Anterior cingulate cortex (tissue), 58 donors: ENCODE data around the gene ANKRD42.
"Not testable (repeated sequence)": the region's sequence is repeated elsewhere in the genome, so short reads cannot be mapped to it uniquely, and the experiment has no call there.

Experiments used
- DNase-seq, 58 donors: peaks; one replicate each; lab custom pipeline; 2025; lab: John Stamatoyannopoulos, UW

ANKRD42 gene

DNA sequence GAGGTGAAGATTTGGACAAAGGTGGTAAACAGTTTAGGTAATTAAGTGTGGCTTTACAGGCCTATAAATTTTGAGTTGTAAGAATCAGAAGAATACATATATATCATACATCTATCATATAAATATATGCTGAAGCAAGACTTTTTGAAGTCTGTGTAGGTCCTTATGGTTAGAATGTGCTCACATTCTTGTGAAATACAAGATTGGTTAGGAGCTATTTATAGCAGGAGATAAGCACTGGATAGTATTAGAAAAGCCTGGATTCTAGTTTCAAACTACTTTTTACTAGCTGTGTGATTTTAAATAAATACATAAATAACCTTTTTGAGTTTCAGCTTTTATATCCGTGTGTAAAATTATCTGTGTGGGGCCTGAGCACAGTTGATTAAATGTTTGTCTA lies 42.3 kb downstream of the ANKRD42 start:
- no peak for DNase-seq

GRCh38 chr11:83238111-83238510 lies 44.6 kb downstream of the ANKRD42 start:
- no peak for DNase-seq

DNA sequence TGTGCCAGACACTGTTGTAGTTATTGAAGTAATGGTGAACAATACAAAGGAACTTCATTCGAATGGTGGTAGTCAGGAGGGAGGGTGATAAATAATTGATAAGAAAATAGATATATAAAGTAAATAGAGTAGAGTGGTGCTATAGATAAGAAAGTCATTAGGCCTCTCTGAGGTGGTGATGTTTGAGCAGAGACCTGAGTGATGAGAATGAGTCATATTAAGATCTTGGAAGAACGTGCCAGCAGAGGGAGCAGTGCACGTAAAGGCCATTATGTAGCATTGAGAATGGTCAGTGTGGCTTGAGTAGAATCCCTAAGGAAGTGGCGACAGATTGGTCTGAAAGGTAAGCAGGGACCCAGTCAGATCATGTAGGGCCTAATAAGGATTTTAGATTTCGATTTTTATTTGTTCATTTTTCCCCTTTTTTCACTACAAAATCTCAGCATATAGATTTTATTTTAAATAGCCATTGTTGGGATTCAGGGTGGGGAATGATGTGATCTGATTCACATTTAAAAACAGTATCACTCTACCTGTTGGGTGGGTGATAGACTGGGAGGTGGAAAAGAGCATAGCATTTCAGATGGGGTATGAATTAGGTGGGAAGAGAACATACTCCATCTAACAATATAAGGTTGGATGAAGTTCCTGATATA lies 47.9 kb downstream of the ANKRD42 start:
- peak in 4 of 58 donors; percentile 1 to 11 (median 4) for DNase-seq

- DNase-seq, result no peak
These were observed 55.9 kb downstream of the ANKRD42 start for GRCh38 chr11:83249445-83249844.

DNA sequence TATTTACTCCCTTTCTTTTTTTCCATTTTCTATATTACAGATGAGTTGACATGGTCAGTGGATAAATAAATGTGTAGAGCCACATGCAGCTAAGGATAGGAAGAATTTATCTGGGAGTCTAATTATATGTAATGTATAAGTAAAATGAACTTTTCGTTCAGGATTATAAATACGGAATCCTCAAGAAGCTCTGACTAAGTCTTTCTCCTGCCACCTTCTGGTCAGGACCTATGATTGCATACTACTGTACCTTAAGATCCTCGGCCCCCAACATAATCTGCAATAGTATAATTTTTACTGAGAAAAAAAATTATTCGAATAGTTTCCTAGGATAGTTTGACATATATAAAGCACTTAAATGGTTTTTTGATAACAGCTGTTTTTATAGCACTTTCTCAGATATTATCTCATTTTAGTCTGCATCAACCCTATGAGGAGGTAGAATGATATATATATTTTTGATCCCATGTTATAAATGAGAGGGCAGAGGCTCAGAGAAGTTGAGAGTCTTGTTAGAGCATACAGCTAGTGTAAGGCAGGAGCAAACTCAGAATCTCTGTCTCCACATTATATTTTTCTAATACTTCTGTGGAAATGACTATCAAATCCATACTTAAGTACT lies 56.6 kb downstream of the ANKRD42 start:
- peak in 3 of 58 donors; percentile 2 to 4 (median 3) for DNase-seq

GRCh38 chr11:83252266-83252665 lies 58.8 kb downstream of the ANKRD42 start:
- DNase-seq, result no peak

DNA sequence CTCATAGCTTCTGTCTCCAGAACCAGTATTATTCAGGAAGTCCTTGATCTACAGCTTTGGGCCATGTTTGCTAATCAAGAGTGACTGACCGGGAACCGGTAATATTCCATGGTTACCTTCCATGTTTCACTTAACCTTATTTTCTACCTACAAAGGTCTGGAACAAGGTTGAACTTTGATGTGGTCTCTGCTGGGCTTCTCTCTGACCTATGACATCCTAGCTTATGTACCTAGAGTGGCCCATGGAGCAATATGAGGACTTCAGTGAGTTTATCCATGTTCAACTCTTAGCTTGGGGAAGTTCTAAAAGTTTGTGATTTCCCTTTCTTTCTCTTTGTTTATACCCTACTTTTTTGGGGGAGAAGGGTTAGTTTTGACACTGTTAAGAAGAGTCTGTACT lies 59.4 kb downstream of the ANKRD42 start:
- no peak for DNase-seq

- DNase-seq, result no peak
These were observed 61.9 kb downstream of the ANKRD42 start for GRCh38 chr11:83255366-83255765.

DNA sequence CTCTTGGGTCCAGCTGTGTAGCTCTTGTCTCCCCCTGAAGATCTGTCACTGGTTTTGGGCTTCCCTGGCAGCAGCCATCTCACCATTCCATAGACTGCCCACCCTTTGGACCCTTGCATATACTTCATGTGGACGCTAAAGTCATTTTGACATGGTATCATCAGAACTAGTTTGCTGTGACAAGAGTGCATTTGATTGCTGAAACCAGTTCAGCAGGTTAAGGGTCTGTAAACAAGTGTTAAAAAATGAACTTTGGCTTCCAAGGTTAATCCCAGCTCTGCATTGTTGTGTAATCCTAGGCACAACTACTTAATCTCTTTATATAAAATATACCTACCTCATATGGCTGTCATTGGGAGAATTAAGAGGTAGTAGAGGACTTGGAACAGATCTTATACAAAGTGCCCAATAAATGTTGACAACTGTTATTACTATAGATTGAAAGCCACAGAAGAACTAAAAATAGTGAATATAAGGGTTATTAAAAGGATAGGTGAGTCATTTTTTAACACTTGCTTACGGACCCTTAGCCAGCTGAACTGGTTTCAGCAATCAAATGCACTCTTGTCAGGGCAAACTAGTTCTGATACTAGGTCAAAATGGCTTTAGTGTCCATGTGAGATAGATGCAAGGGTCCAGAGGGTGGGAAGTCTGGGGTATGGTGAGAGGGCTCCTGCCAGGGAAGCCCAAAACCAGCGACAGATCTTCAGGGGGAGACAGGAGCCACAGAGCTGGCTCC lies 63.3 kb downstream of the ANKRD42 start:
- no peak for DNase-seq

DNA sequence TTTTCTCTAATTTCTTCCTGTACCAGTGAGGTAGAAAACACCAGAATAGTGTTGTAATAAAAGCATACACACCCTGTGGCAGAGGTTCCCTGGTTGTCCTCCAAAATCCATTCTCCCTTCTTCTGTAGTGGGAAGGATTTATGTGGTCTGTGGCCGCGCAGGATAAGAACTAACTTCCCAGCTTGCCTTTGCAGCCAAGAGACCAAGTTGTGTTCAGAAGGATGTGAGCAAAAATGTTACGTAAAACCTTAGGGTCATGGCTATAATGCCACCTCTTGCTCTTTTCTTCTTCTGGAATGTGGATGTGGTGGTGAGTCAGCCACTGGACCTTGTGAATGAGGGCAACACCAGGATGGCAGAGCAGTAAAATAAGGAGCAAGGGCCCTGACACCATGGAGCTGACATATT lies 64.3 kb downstream of the ANKRD42 start:
- DNase-seq, result no peak

DNA sequence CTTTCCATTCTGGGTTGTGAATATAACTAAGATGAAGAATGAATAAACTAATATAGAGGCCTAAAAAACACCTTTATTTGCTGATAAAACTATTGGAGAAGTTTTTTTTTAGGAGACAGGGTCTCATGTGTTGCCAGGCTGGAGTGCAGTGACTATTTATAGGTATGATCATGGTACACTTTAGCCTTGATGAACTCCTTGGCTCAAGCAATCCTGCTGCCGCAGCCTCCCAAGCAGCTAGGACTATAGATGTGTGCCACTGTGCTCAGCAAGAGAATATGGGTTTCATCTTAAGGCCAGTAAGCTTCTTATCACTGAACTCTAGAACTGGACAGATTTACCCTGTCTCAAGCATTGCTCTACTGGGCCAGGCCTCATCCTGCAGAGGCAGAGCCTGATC lies 66.0 kb downstream of the ANKRD42 start:
- DNase-seq, result no peak

- no peak for DNase-seq
These were observed 71.8 kb downstream of the ANKRD42 start for GRCh38 chr11:83265331-83265730.

GRCh38 chr11:83269080-83269479 lies 75.6 kb downstream of the ANKRD42 start:
- DNase-seq, result not testable (repeated sequence)

GRCh38 chr11:83271734-83272133 lies 78.2 kb downstream of the ANKRD42 start:
- not testable (repeated sequence) for DNase-seq

DNA sequence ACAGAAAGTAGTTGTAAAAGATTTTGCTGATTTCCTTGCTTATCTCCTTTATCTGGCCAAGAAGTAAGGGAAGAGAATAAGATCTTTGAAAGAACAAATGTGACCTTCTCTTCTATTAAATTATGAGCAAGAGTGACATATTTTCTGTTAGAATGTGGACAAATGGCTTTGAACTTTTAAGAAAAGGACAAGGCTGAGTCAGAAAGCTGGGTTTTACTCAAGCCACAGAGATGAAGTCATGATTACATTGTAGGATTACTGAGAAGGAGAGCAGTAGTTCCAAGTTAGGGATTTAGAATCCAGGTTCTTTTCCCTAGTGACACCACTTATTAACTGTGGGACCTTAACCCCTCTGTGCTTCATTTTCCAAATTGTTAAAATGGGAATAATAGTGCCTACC lies 79.1 kb downstream of the ANKRD42 start:
- DNase-seq, result no peak

GRCh38 chr11:83275888-83276641 lies 82.6 kb downstream of the ANKRD42 start:
- no peak for DNase-seq

DNA sequence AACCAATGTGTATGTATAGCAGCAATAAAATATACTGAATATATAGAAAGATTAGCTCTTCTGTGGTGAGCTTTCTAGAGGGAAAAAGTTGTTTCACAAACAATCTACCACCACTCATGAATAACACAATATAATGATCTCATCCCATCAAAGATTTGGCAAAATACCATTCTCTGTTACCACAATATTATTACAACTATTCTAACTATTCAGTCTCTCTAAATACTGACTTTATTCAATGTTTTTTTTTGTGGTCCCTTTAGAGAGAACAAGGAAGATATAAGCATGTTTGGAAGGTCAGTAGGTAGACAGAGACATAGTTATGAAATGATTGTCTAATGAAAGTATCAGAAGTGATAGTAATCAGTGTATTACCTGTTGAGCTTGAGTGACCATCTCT lies 84.8 kb downstream of the ANKRD42 start:
- no peak for DNase-seq

DNA sequence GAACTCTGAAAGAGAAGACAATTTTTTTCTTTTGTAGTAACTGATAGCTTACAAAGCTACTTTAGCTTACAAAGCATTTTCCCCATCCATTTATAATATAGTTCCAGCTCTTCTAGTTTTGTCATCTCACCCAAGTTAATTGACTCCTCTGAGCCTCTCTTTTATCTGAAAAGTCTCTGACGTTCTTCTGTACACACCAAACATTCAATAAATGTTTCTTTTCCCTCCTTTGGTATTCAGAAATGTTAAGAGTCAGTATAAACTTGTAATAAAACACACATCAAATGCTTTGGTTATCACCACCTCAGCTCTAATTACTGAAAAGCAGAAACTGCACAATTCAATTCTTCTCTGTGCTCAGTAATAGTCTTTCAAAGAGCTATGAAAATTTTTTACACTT lies 86.7 kb downstream of the ANKRD42 start:
- no peak for DNase-seq

GRCh38 chr11:83282084-83282716 lies 88.7 kb downstream of the ANKRD42 start:
- DNase-seq, result no peak

- DNase-seq, result no peak
These were observed 91.1 kb downstream of the ANKRD42 start for GRCh38 chr11:83284501-83285150.
